DND-41 (cell line): ENCODE measurements around the gene ADARB2.

Experiments
- ATAC-seq: fragments of 200-7000 bp; cut with Tn5 transposase; 3 replicates; pipeline ENCODE4 v1.9.1; 2021; ENCODE audit warnings: low read depth; ENCODE audit not compliant: insufficient read depth
- DNase-seq: peaks from one replicate; pipeline ENCODE4 v3.0.0-alpha.2; 2020
- H2AFZ ChIP-seq: 2 replicates; pipeline ENCODE4 v1.6.0; 2012; ENCODE audit warnings: low read depth, low read length
- H3K27ac ChIP-seq: 2 replicates; pipeline ENCODE4 v1.5.1; 2012; ENCODE audit warnings: low read length, inconsistent platforms
- H3K27me3 ChIP-seq: fragments of 200-600 bp; sonication (generic); 2 replicates; pipeline ENCODE4 v1.6.0; 2012; ENCODE audit warnings: low read length, mild to moderate bottlenecking, inconsistent platforms; ENCODE audit not compliant: insufficient read depth, poor library complexity
- H3K36me3 ChIP-seq: 2 replicates; pipeline ENCODE4 v1.5.1; 2012; ENCODE audit warnings: low read length, inconsistent platforms; ENCODE audit not compliant: insufficient read depth
- H3K4me1 ChIP-seq: 2 replicates; pipeline ENCODE4 v1.5.1; 2012; ENCODE audit warnings: mild to moderate bottlenecking, low read length; ENCODE audit not compliant: insufficient read depth
- H3K4me2 ChIP-seq: 2 replicates; pipeline ENCODE4 v1.6.0; 2012; ENCODE audit warnings: mild to moderate bottlenecking, moderate library complexity, low read length, inconsistent platforms; ENCODE audit not compliant: insufficient read depth
- H3K4me3 ChIP-seq, 2 experiments: fragments of 200-600 bp in 1 of 2; shearing (Covaris generic) in 1 of 2; 2 replicates each; pipeline ENCODE4 v1.5.1; 2012 to 2016; ENCODE audit warnings: inconsistent platforms in 2 of 2, low read length in 2 of 2, mild to moderate bottlenecking in 2 of 2, low read depth in 1 of 2, moderate library complexity in 1 of 2
- H3K79me2 ChIP-seq: 2 replicates; pipeline ENCODE4 v1.6.0; 2012; ENCODE audit warnings: low read length, inconsistent platforms; ENCODE audit not compliant: insufficient read depth
- H3K9ac ChIP-seq: 2 replicates; pipeline ENCODE4 v1.6.0; 2012; ENCODE audit warnings: low read depth, mild to moderate bottlenecking, inconsistent platforms, low read length, moderate library complexity
- H3K9me3 ChIP-seq: 2 replicates; pipeline ENCODE4 v1.5.1; 2012; ENCODE audit warnings: low read length, moderate library complexity, mild to moderate bottlenecking, inconsistent platforms; ENCODE audit not compliant: insufficient read depth, severe bottlenecking
- H4K20me1 ChIP-seq: 2 replicates; pipeline ENCODE4 v1.6.0; 2012; ENCODE audit warnings: low read length; ENCODE audit not compliant: insufficient read depth
- CTCF ChIP-seq: IDR thresholded peaks from 2 replicates; pipeline ENCODE4 v1.5.1; 2012; ENCODE audit warnings: borderline replicate concordance, low read length, moderate library complexity, mild to moderate bottlenecking; ENCODE audit not compliant: poor library complexity, severe bottlenecking; ENCODE audit errors: extremely low read depth
- EZH2 ChIP-seq: IDR thresholded peaks from 3 replicates; pipeline ENCODE4 v1.6.1; 2012; ENCODE audit warnings: borderline replicate concordance, low read depth, mild to moderate bottlenecking, moderate library complexity, low read length, inconsistent platforms; ENCODE audit not compliant: severe bottlenecking

ADARB2 gene

GRCh38 chr10:1273372-1274105, 463.8 kb downstream of the ADARB2 start:
- Histone ChIP-seq H3K4me3 (no peak overlapping the region), H2AFZ (no peak overlapping the region), H3K27ac (no peak overlapping the region), H3K27me3 (no peaks in the 10 kb centered on the region), H3K36me3 (no peaks in the 10 kb centered on the region), H3K4me2 (no peak overlapping the region), H3K9me3 (no peaks in the 10 kb centered on the region), H3K4me1 (no peaks in the 10 kb centered on the region), H3K9ac (no peak overlapping the region), H4K20me1 (no peaks in the 10 kb centered on the region), H3K79me2 (no peaks in the 10 kb centered on the region)
- no peak for TF ChIP-seq CTCF
- TF ChIP-seq EZH2: no peak
- ATAC-seq (no peak), DNase-seq (no peak)

GRCh38 chr10:1272777-1273161, 464.6 kb downstream of the ADARB2 start:
- no peak for ATAC-seq
- DNase-seq: no peak

GRCh38 chr10:1272079-1272776, 465.1 kb downstream of the ADARB2 start:
- no peak for DNase-seq
- H3K4me3 ChIP-seq: no peak overlapping the region
- TF ChIP-seq EZH2 (no peak), CTCF (no peak)
- H3K36me3 ChIP-seq: no peaks in the 10 kb centered on the region
- H3K27ac ChIP-seq: no peak overlapping the region
- no peak overlapping the region for H3K9ac ChIP-seq
- H2AFZ ChIP-seq: no peak overlapping the region
- H3K79me2 ChIP-seq: no peaks in the 10 kb centered on the region
- no peaks in the 10 kb centered on the region for H3K9me3 ChIP-seq
- no peaks in the 10 kb centered on the region for H4K20me1 ChIP-seq
- no peaks in the 10 kb centered on the region for H3K27me3 ChIP-seq
- no peak overlapping the region for H3K4me2 ChIP-seq
- ATAC-seq: no peak
- no peaks in the 10 kb centered on the region for H3K4me1 ChIP-seq

More at GRCh38 chr10:1272777-1273161, 464.6 kb downstream of the ADARB2 start:
- no peaks in the 10 kb centered on the region for H3K9me3 ChIP-seq
- no peaks in the 10 kb centered on the region for H3K79me2 ChIP-seq
- H4K20me1 ChIP-seq: no peaks in the 10 kb centered on the region
- no peaks in the 10 kb centered on the region for H3K36me3 ChIP-seq
- TF ChIP-seq EZH2 (no peak), CTCF (no peak)
- no peak overlapping the region for H3K4me2 ChIP-seq
- no peaks in the 10 kb centered on the region for H3K4me1 ChIP-seq
- H2AFZ ChIP-seq: no peak overlapping the region
- no peak overlapping the region for H3K9ac ChIP-seq
- H3K27me3 ChIP-seq: no peaks in the 10 kb centered on the region
- H3K27ac ChIP-seq: no peak overlapping the region
- no peak overlapping the region for H3K4me3 ChIP-seq
